ENCODE results near the gene AOC1.

GRCh38 chr7:150824379-150825177, 27.7 kb upstream of the AOC1 start:
- no peak for TF ChIP-seq POLR2A (IDR thresholded peaks at IDR 0.05)
- TF ChIP-seq CTCF (IDR thresholded peaks at IDR 0.05) = peak in 3 of 4 donors; percentile 20 to 42 (median 30)

Measured in right lobe of liver (tissue), 4 donors.